Heart left ventricle (tissue), 16 donors: ENCODE data around the gene ETV3. TPM values are rescaled to one million over a fixed set of nuclear protein-coding genes. Genes with fewer than 3 reads are reported as not detected.

ENCODE experiments used
- ATAC-seq, 4 donors: fragments of 200-7000 bp; cut with Tn5 transposase; one replicate each; pipeline ENCODE4 v1.9.1; 2020 to 2022; ENCODE audit warnings: moderate library complexity in 4 of 4, mild to moderate bottlenecking in 3 of 4, moderate number of reproducible peaks in 1 of 4
- DNase-seq, 5 donors: peaks; one replicate each; pipeline ENCODE4 v3.0.0-alpha.2; 2020
- H3K27ac ChIP-seq, 12 donors: fragments of 200-600 bp; sonication (generic) in 4 of 12; one replicate each; pipeline versions ENCODE4 v1.5.0 to v1.8.0; 2016 to 2022; ENCODE audit warnings: mild to moderate bottlenecking in 2 of 12
- H3K27me3 ChIP-seq, 9 donors: fragments of 200-600 bp; sonication (generic) in 2 of 9; one replicate each; pipeline versions ENCODE4 v1.5.1 to v1.8.0; 2016 to 2022; ENCODE audit warnings: mild to moderate bottlenecking in 3 of 9
- H3K36me3 ChIP-seq, 9 donors: fragments of 200-600 bp; sonication (generic) in 2 of 9; one replicate each; pipeline versions ENCODE4 v1.5.0 to v1.8.0; 2018 to 2022; ENCODE audit warnings: mild to moderate bottlenecking in 2 of 9
- H3K4me1 ChIP-seq, 12 donors: fragments of 200-600 bp; sonication (generic) in 4 of 12; one replicate each; pipeline versions ENCODE4 v1.5.0 to v1.8.0; 2016 to 2022; ENCODE audit warnings: mild to moderate bottlenecking in 3 of 12
- H3K4me3 ChIP-seq, 12 donors: fragments of 200-600 bp; sonication (generic) in 4 of 12; one replicate each; pipeline versions ENCODE4 v1.5.0 to v1.8.0; 2017 to 2022; ENCODE audit warnings: mild to moderate bottlenecking in 9 of 12, moderate library complexity in 4 of 12
- H3K9me3 ChIP-seq, 12 donors: fragments of 200-600 bp; sonication (generic) in 4 of 12; one replicate each; pipeline versions ENCODE4 v1.5.0 to v1.8.0; 2016 to 2022; ENCODE audit warnings: mild to moderate bottlenecking in 1 of 12
- CTCF ChIP-seq, 12 donors: fragments of 200-600 bp; sonication (generic) in 4 of 12; IDR thresholded peaks; one replicate each; pipeline versions ENCODE4 v1.5.0 to v1.8.0; 2018 to 2022; ENCODE audit warnings: antibody characterized with exemption in 12 of 12, mild to moderate bottlenecking in 5 of 12
- POLR2A ChIP-seq, 2 donors: fragments of 450-650 bp; IDR thresholded peaks; one replicate each; pipeline ENCODE4 v1.6.1; 2017; ENCODE audit warnings: antibody characterized with exemption in 2 of 2, mild to moderate bottlenecking in 2 of 2, moderate library complexity in 2 of 2
- WGBS, 4 donors: extraction: QIAGEN DNeasy Blood & Tissue Kit in 2 of 4; methylation state at CpG; one replicate each; pipeline versions ENCODE4 v1.1.5 to v1.1.7; 2013 to 2018; 5-methylcytosine and 5-hydroxymethylcytosine counted together
- intact Hi-C, 10 donors: fragments of 100-400 bp; cut with DNase I; formaldehyde crosslinking; loops; one replicate each; pipeline versions ENCODE4 v1.11.1 to v1.14.2; 2022
- polyA plus RNA-seq, 2 donors: library from polyadenylated mRNA; stranded (reverse); fragments of 200-250 nt; gene quantifications; one replicate each; pipeline ENCODE4 v1.2.3, GENCODE V29; 2013
- total RNA-seq, 9 donors: library from RNA; depleted of rRNA in 2 of 9; stranded (reverse); fragments of >200 nt in 2 of 9; fragmentation: NEBNext Ultra II Directional in 3 of 9; extraction: Animal tissue kit (Norgen Biotek cat#: 25700) in 3 of 9; gene quantifications; one replicate each; pipeline versions ENCODE4 v1.1.0 to v1.2.4, GENCODE V29; 2016 to 2023
- donor health status: ischemic (EF 13 %, LVEDD 7.1; RV severe dilation, severe dysfunction).
- donor health status: healthy with polysubstance abuse.
- donor health status: DM: no; HTN: yes; CAD: no.
- donor health status: DM: no; HTN: no; CAD: no.
- donor health status: ischemic (EF 25% LVEDD 6.9; RV normal size, moderate dysfunction).
- donor health status: ischemic (EF 25% LVEDD 5.7; RV mildly dilated, moderate dysfunction).
- donor health status: healthy.
- donor health status: DM: yes; HTN: yes; CAD: no.
- donor health status: ischemic (EF 35%, LVEDD 5.7; RV mildly dilated, moderate dysfunction).
- donor health status: nonischemic (EF 11% LVEDD 7.7; RV severe dilation, severe dysfunction).
- donor health status: DM: yes; HTN: yes; CAD: no.
- donor health status: PGD.
- donor health status: ischemic (EF 29% LVEDD 5.4; RV normal size, mild dysfunction).
- donor health status: nonischemic (EF 23%, LVEDD 6.1; RV moderate dilation, normal function).

ETV3 gene
- total and polyA plus RNA-seq, 11 donors: 4.5 to 24.3 (median 15.9) TPM

DNA sequence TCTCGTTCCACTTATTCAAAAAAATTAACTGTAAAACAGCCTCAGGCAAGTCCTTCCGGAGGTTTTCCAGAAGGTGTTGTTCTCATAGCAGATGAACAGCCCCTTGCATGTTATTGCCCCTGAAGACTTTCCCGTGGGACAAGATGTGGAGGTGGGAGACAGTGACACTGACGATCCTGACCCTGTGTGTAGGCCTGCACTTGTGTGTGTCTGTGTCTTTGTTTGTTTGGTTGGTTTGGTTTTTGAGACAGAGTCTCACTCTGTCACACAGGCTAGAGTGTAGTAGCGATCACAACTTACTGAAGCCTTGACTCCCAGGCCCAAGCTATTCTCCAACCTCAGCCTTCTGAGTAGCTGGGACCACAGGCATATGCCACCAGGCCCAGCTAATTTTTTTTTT is 51.2 kb downstream of the ETV3 start:
- intact Hi-C loops: loop anchor here in 1 of 10 donors (5.0 kb wide), 1 partner anchor 405 kb away; no protein-coding TSS in a partner anchor
- no peak for DNase-seq
- Histone ChIP-seq H3K27ac (no peak overlapping the region), H3K36me3 (no peaks in the 10 kb centered on the region), H3K4me1 (peaks cover 0 to 12% (median 0%) of the 10 kb centered on the region in 12 donors), H3K4me3 (no peak overlapping the region), H3K9me3 (no peaks in the 10 kb centered on the region), H3K27me3 (no peaks in the 10 kb centered on the region)
- TF ChIP-seq POLR2A (IDR thresholded peaks at IDR 0.05) (no peak), CTCF (IDR thresholded peaks at IDR 0.05) (no peak)
- ATAC-seq: no peak
- WGBS, 4 donors: 81 to 92% (median 91%) methylated on average over 5 of the region's 5 CpGs

DNA sequence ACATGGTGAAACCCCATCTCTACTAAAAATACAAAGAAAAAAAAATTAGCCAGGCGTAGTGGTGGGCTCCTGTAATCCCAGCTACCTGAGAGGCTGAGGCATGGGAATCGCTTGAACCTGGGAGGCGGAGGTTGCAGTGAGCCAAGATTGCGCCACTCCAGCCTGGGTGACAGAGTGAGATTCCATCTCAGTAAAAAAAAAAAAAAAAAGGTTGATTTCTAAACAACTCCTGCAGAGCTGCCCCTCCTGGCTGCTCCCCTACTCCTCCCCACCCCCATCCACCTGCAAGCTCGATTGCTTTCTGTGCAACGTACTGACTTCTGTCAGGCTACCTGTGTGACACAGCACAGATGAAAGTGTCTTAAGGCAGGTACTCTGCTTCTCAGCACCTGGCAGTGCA is 51.9 kb downstream of the ETV3 start:
- Histone ChIP-seq H3K4me1 (peaks cover 0 to 12% (median 0%) of the 10 kb centered on the region in 12 donors), H3K4me3 (no peak overlapping the region), H3K36me3 (no peaks in the 10 kb centered on the region), H3K9me3 (no peaks in the 10 kb centered on the region), H3K27ac (no peak overlapping the region), H3K27me3 (no peaks in the 10 kb centered on the region)
- WGBS, 4 donors: 81 to 87% (median 83%) methylated on average over 6 of the region's 6 CpGs
- ATAC-seq (no peak), DNase-seq (no peak)
- intact Hi-C loops: loop anchor here in 1 of 10 donors (5.0 kb wide), 1 partner anchor 406 kb away; no protein-coding TSS in a partner anchor
- no peak for TF ChIP-seq CTCF (IDR thresholded peaks at IDR 0.05)
- TF ChIP-seq POLR2A (IDR thresholded peaks at IDR 0.05): no peak

- H3K4me1 ChIP-seq: peaks cover 0 to 4% (median 0%) of the 10 kb centered on the region in 12 donors
- DNase-seq: no peak
- WGBS, 4 donors: 85 to 92% (median 89%) methylated on average over 5 of the region's 5 CpGs
Measured at GRCh38 chr1:157085421-157085820, 52.8 kb downstream of the ETV3 start.

GRCh38 chr1:157084720-157085119 is 53.5 kb downstream of the ETV3 start:
- Histone ChIP-seq H3K27me3 (no peaks in the 10 kb centered on the region), H3K4me1 (no peaks in the 10 kb centered on the region), H3K4me3 (no peak overlapping the region), H3K27ac (no peak overlapping the region), H3K36me3 (no peaks in the 10 kb centered on the region), H3K9me3 (no peaks in the 10 kb centered on the region)
- TF ChIP-seq POLR2A (IDR thresholded peaks at IDR 0.05) (no peak), CTCF (IDR thresholded peaks at IDR 0.05) (no peak)
- DNase-seq: no peak
- 80 to 82% (median 80%) methylated on average over 5 of the region's 5 CpGs for WGBS, 4 donors
- ATAC-seq: no peak
- intact Hi-C loops: loop anchor here in 1 of 10 donors (5.0 kb wide), 1 partner anchor 408 kb away; no protein-coding TSS in a partner anchor

More at GRCh38 chr1:157085421-157085820, 52.8 kb downstream of the ETV3 start:
- Histone ChIP-seq H3K9me3 (no peaks in the 10 kb centered on the region), H3K4me3 (no peak overlapping the region), H3K36me3 (no peaks in the 10 kb centered on the region), H3K27ac (no peak overlapping the region), H3K27me3 (no peaks in the 10 kb centered on the region)
- TF ChIP-seq CTCF (IDR thresholded peaks at IDR 0.05) (no peak), POLR2A (IDR thresholded peaks at IDR 0.05) (no peak)
- intact Hi-C loops: loop anchor here in 1 of 10 donors (5.0 kb wide), 1 partner anchor 407 kb away; no protein-coding TSS in a partner anchor
- ATAC-seq: no peak
